GM19438 (cell line): ENCODE results near the gene HOXD13.
A peak's percentile ranks its signal among the peaks of the same experiment; 100 is the strongest.

ENCODE experiments used
- ATAC-seq: cut with Tn5 transposase; IDR thresholded peaks from one replicate; pipeline ENCODE4 v1.9.1; 2021; ENCODE audit warnings: low read depth; ENCODE audit not compliant: unreplicated experiment

HOXD13 gene

DNA sequence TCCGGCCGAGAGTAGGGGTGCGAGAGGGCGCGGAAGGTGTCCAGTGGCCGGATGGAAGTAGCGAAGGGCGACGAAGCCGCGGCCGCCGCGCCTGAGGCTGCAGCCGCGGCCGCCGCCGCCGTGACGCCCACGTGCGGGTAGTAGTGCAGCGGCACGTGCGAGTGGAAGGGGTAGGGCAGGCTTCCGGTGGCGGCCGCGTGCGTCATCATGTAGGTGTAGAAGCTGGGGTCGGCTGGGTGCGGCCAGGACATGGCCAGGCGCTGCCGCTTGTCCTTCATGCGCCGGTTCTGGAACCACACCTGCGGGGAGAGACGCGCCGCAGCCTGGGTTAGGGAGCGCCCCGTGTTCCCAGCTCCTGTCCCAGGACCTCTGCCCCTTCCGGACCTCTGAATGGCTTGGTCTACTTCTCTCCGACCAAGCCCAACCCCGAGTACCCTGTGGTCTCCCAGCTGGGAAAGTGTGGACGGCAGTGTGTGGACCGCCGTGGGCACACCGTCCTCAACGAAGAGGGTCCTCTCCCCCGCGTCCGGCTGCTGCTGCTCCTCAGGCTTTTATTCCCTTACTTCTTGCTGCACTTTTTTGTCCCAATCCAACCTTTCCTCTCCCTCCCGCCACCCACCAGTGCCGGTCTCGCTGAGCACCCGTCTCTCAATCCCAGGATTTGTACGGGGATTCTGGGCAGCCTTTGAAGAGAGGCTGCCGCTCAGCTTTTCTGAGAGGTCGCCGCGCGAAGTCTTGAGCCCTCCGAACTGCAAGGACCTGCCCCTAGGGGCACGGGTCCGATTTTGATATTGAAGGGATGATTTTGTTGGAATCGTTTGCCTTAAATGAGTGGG lies 11.8 kb upstream of the HOXD13 start:
- no peak for ATAC-seq

- ATAC-seq, result no peak
These were observed 11.1 kb upstream of the HOXD13 start for GRCh38 chr2:176081376-176081836.

GRCh38 chr2:176081837-176082524 lies 10.5 kb upstream of the HOXD13 start:
- ATAC-seq, result no peak

DNA sequence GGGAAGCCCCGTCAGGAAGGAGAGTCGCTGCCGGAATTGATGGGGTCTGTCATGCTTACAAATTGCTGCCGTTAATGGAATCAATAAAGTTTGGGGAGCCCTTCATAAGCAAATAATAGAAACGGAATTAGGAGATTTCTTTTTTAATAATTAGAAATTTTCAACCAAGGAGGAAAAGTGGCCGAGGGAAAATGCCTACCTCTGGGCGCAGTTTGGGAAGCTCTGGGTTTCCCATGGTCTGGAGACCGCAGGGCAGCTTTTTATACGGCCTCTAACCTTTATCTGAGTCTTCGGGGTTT lies 10.0 kb upstream of the HOXD13 start:
- ATAC-seq, result no peak

GRCh38 chr2:176082824-176083751 lies 9.4 kb upstream of the HOXD13 start:
- no peak for ATAC-seq

GRCh38 chr2:176083796-176084261 lies 8.7 kb upstream of the HOXD13 start, which contains the start of gene EVX2:
EVX2 (minus strand) TSS chr2:176083962; CDS start chr2:176083776, 186 bp downstream.
- no peak for ATAC-seq

DNA sequence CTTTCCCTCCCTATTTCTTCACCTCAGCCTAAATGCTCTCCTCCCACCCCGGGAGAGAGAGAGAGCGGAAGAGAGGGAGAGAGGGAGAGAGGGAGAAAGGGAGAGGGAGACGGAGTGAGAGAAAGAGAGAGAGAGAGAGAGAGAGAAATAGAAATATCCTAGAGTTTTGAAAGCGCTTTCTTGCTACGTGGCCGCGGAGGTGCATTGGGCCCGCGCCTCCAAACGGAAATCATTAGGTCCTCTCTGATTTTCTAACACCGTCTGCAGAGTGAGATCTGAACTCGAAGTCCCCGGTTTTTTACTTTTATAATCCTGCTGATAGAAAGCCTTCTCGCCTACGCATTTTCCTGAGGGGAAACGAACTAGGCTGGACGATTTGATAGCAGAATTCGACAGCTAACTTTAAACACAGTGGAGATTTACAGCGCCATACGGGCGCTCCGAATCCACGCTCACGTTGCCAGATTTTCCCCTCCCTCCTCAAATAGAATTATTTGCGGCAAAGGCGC lies 7.9 kb upstream of the HOXD13 start:
- ATAC-seq, result no peak

GRCh38 chr2:176085120-176085788 lies 7.3 kb upstream of the HOXD13 start:
- no peak for ATAC-seq

DNA sequence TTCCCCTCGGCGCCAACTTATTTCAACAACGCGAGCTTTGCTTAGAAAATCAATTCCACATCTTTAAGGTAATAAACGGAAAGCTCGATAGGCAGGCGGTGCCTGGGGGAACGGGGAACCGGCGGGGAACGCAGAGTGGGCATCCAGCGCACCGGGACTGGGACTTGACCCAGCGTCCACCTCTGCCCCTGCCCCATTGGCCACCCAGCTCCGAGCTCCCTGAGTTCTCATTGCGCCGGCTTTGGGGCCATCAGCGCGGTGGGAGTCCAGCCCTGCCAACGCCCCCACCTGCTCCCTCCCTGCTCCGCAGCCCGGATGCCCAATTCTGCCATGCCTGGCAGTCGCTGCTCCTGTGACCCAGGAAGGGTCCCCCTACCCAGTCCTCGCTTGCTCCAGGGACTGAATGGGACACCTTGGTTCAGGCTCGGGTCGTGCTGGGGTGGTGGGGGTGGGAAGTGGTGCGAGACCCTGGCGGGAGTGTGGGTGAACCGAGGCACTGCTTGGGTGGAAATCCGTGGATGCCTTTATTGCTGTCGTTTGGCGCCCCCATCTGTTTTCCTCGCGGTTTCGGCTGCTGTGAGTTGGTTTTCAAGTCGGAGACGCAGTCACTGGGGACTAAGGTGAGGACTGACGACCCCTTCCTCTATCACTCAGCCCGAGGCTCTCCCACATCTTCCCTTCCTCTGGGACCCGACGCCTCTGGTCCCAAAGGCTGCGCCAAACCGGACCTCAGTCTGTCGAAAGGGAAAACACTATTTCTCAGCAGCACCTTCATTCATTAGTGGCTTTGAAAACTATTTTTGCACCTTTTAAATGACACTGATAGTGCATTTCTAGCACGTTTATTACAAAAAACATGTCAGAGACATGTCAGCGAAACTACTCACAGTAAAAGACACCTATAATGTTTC lies 6.4 kb upstream of the HOXD13 start:
- ATAC-seq, result no peak

DNA sequence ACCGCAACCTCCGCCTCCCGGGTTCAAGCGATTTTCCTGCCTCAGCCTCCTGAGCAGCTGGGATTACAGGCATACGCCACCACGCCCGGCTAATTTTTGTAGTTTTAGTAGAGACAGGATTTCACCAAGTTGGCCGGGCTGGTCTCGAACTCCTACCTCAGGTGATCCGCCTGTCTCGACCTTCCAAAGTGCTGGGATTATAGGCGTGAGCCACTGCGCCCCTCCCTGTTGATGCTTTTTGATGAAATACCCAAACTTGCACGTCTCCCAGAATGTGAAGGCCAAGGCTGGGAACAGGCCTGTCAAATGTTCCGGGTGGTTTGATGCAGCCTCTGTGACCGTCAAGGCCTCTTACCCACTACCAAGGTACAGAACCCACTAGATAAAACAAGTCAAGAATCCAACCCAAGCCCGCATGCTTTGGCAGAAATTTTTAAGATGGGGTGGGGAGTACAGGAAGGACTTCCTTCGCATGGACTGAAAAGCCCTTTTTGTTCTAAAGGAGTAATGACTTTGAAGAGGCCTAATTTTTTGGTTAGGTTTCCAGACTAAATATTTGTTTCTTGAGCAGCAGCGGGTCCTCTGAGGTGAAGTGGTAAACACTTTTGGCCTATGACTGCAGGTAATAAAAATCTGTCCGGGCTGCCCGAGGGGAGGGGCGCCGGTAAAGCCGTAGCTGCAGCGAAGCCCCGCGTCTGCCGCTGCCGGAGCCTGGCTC lies 5.0 kb upstream of the HOXD13 start:
- no peak for ATAC-seq

DNA sequence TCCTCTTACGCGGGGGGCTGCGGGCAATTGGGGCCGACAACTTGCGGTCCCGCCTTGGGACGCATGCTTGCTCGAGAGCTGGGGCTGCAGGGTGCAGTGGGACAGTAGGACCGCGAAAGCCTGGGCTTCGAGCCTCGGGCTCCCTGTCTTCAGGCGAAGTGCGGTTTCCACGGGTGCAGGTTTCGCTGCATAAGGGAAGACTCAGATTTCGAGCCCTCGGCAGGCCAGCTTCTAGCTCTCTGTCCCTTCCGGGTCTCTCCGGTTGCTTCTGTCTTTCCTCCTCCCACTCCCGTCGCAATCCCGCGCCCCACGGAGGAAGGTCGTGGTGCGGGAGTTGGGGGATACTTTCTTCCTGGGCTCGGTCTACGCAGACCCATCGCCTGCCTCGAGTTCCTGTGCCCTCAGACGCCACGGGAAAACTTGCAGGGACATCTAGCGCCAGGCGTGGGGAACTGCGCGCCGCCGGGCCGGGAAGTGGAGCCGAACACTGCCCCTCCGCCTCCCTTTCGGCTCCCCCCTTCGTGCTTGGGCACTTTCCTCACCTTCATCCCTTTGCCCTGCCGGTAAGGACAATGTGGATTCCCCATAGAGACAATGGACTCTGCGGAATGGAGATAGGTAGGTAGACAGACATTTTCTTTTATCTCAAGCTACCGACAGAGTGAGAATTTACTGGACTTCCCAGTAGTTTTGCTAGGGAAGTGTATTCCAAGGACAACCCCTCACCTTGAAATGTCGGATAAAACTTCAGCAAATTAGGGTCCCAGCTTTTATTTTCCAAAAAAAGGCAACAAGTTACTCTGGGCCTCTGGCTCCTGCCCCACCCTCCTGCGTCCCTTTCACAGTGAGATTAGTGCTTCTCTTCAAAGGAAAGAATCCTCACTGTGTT lies 4.2 kb upstream of the HOXD13 start:
- peak; percentile 81 for ATAC-seq

DNA sequence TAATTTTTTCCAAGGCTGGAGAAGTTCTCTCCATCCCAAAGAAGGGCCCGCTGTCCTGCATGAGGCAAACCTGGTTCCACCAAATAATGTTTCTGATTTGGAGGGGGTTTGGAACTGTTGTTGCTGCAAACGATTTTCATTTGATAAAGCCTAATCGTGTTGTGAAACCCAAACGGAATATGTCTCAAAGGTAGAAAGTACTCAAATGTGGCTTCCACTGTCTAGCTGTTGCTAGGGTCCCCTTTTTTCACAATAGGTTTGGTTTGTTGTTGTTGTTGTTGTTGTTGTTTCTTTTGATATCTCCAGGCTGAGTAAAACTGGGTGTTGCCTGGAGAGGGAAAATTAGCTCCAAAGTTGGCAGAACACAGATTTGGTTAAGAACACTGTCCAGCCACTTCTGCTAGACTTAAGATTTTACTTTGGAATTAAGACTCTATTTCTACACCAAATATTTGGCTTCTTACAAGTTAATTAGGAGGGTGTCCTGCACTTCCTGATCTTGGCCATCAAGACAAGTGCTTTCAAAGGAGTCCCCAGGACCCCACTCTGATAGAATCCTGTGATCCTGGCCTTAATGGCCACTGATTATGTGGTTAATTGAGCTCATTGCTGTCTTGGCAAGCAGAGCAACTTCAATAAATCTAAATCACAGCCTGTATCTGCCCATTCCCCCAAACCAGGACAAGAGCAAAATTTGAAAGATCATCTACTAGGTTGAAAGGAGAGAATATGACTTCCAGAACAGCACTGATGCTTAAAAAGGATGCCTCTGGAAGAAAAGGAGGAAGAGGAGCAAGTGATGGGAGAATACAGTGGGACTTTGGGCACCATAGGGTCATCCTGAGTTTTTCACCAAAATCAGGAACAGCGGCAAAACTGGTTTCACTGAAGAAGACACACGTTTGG lies 3.3 kb upstream of the HOXD13 start:
- no peak for ATAC-seq

GRCh38 chr2:176089843-176090395 lies 2.6 kb upstream of the HOXD13 start:
- ATAC-seq, result no peak

- no peak for ATAC-seq
These were observed 1.7 kb upstream of the HOXD13 start for GRCh38 chr2:176090862-176091261.

GRCh38 chr2:176091329-176092258 lies 927 bp upstream of the HOXD13 start:
- no peak for ATAC-seq
